ENCODE results near the gene MLLT3.

Gene MLLT3

GRCh38 chr9:20476912-20477521, 145.3 kb downstream of the MLLT3 start:
- DNase-seq (ENCODE audit: low spot score), result no peak

GRCh38 chr9:20474496-20474895, 147.8 kb downstream of the MLLT3 start:
- DNase-seq (ENCODE audit: low spot score), result no peak

- peak; percentile 13 for DNase-seq (ENCODE audit: low spot score)
Measured at GRCh38 chr9:20473515-20474013, 148.7 kb downstream of the MLLT3 start.

- no peak for DNase-seq (ENCODE audit: low spot score)
Measured at GRCh38 chr9:20472342-20473045, 149.8 kb downstream of the MLLT3 start.

- no peak for DNase-seq (ENCODE audit: low spot score)
Measured at GRCh38 chr9:20466328-20467008, 155.8 kb downstream of the MLLT3 start.

GRCh38 chr9:20464242-20464641, 158.1 kb downstream of the MLLT3 start:
- no peak for DNase-seq (ENCODE audit: low spot score)

GRCh38 chr9:20463823-20464222, 158.5 kb downstream of the MLLT3 start:
- no peak for DNase-seq (ENCODE audit: low spot score)

- DNase-seq (ENCODE audit: low spot score), result no peak
Measured at GRCh38 chr9:20462410-20462809, 159.9 kb downstream of the MLLT3 start.

- DNase-seq (ENCODE audit: low spot score), result no peak
Measured at GRCh38 chr9:20447291-20447690, 175.0 kb downstream of the MLLT3 start.

GRCh38 chr9:20446248-20446647, 176.1 kb downstream of the MLLT3 start:
- DNase-seq (ENCODE audit: low spot score), result no peak

GRCh38 chr9:20442461-20443319, 179.6 kb downstream of the MLLT3 start:
- DNase-seq (ENCODE audit: low spot score), result no peak

GRCh38 chr9:20441711-20442423, 180.4 kb downstream of the MLLT3 start:
- DNase-seq (ENCODE audit: low spot score), result no peak

GRCh38 chr9:20441166-20441565, 181.1 kb downstream of the MLLT3 start:
- no peak for DNase-seq (ENCODE audit: low spot score)

GRCh38 chr9:20437476-20437875, 184.8 kb downstream of the MLLT3 start:
- DNase-seq (ENCODE audit: low spot score), result peak; percentile 25

- no peak for DNase-seq (ENCODE audit: low spot score)
Measured at GRCh38 chr9:20436476-20437195, 185.7 kb downstream of the MLLT3 start.

GRCh38 chr9:20428976-20429375, 193.3 kb downstream of the MLLT3 start:
- no peak for DNase-seq (ENCODE audit: low spot score)

GRCh38 chr9:20427359-20427758, 194.9 kb downstream of the MLLT3 start:
- DNase-seq (ENCODE audit: low spot score), result no peak

GRCh38 chr9:20426019-20426418, 196.3 kb downstream of the MLLT3 start:
- no peak for DNase-seq (ENCODE audit: low spot score)

- DNase-seq (ENCODE audit: low spot score), result peak; percentile 21
Measured at GRCh38 chr9:20419533-20419932, 202.8 kb downstream of the MLLT3 start.

GRCh38 chr9:20418485-20418884, 203.8 kb downstream of the MLLT3 start:
- DNase-seq (ENCODE audit: low spot score), result no peak

All from GM03348 (cell line).